H1 (cell line): ENCODE results near the gene PYGB. TPM values are rescaled to one million over a fixed set of nuclear protein-coding genes. Genes with fewer than 3 reads are reported as not detected.
A peak's percentile ranks its signal among the peaks of the same experiment; 100 is the strongest.

Experiments used
- CTCF ChIA-PET: fragments of 300-600 bp; sonication (Branson Sonifier 250); formaldehyde crosslinking; loops from one replicate; lab custom pipeline; 2021; ENCODE audit not compliant: partially characterized antibody; lab: Charles Lee
- POLR2A ChIA-PET: fragments of 300-600 bp; sonication (Branson Sonifier 250); formaldehyde crosslinking; loops from one replicate; lab custom pipeline; 2021; ENCODE audit warnings: inconsistent platforms; ENCODE audit not compliant: partially characterized antibody; lab: Charles Lee
- DNase-seq, 2 experiments: peaks; one replicate each; pipeline versions ENCODE4 v3.0.0 to v3.0.0-alpha.2; 2010 to 2022; ENCODE audit warnings: low spot score in 2 of 2, low read depth in 1 of 2, mixed read lengths in 1 of 2
- FAIRE-seq: peaks from 2 replicates; lab custom pipeline; 2011; peaks lifted over from hg19 to GRCh38; lab: Jason Lieb, UNC
- H2AFZ ChIP-seq: 2 replicates; pipeline ENCODE4 v1.8.1; 2012; ENCODE audit warnings: low read length, inconsistent platforms
- H2AK5ac ChIP-seq: 2 replicates; pipeline ENCODE4 v1.6.1; 2013; ENCODE audit warnings: low read depth, low read length
- H2BK120ac ChIP-seq: replicated peaks from 2 replicates; pipeline ENCODE3; 2013; ENCODE audit warnings: low read depth, low read length, inconsistent platforms
- H2BK12ac ChIP-seq: 2 replicates; pipeline ENCODE4 v1.6.1; 2013; ENCODE audit warnings: low read depth, low read length
- H2BK15ac ChIP-seq: 2 replicates; pipeline ENCODE4 v1.6.1; 2013; ENCODE audit warnings: low read length
- H2BK20ac ChIP-seq: 2 replicates; pipeline ENCODE4 v1.6.1; 2013; ENCODE audit warnings: low read length
- H2BK5ac ChIP-seq: 2 replicates; pipeline ENCODE4 v1.6.1; 2013; ENCODE audit warnings: low read depth, low read length
- H3K14ac ChIP-seq: 2 replicates; pipeline ENCODE4 v1.6.1; 2013; ENCODE audit warnings: inconsistent platforms; ENCODE audit not compliant: insufficient read length
- H3K18ac ChIP-seq: 2 replicates; pipeline ENCODE4 v1.6.1; 2013; ENCODE audit warnings: low read length; ENCODE audit errors: extremely low read depth
- H3K23ac ChIP-seq: 2 replicates; pipeline ENCODE4 v1.6.1; 2013; ENCODE audit warnings: inconsistent platforms; ENCODE audit not compliant: insufficient read length
- H3K23me2 ChIP-seq: 2 replicates; pipeline ENCODE4 v1.6.1; 2013; ENCODE audit warnings: low read depth, low read length
- H3K27ac ChIP-seq: 2 replicates; pipeline ENCODE4 v1.6.1; 2011; ENCODE audit warnings: low read depth, low read length, inconsistent platforms
- H3K27me3 ChIP-seq, 4 experiments: replicated peaks in 1 of 4; 1 replicate in 1 of 4; 2 replicates in 3 of 4; pipeline versions ENCODE4 v1.6.1 to v1.8.1; 2011 to 2013; ENCODE audit warnings: low read length in 3 of 4, mild to moderate bottlenecking in 3 of 4, inconsistent platforms in 2 of 4, mixed read lengths in 2 of 4, moderate library complexity in 1 of 4; ENCODE audit not compliant: control insufficient read depth in 3 of 4, insufficient read depth in 3 of 4; ENCODE audit errors: extremely low read depth in 1 of 4
- H3K36me3 ChIP-seq, 4 experiments: 2 replicates each; pipeline versions ENCODE4 v1.6.1 to v1.8.1; 2011 to 2013; ENCODE audit warnings: mild to moderate bottlenecking in 4 of 4, low read length in 3 of 4, moderate library complexity in 2 of 4, control low read depth in 1 of 4, inconsistent platforms in 1 of 4; ENCODE audit not compliant: insufficient read depth in 4 of 4, control insufficient read depth in 2 of 4
- H3K4ac ChIP-seq: replicated peaks from 2 replicates; pipeline ENCODE3; 2013; ENCODE audit warnings: low read length, low read depth, mixed read lengths, inconsistent platforms; ENCODE audit not compliant: insufficient read length
- H3K4me1 ChIP-seq, 4 experiments: replicated peaks in 1 of 4; 1 replicate in 1 of 4; 2 replicates in 3 of 4; pipeline versions ENCODE4 v1.6.1 to v1.8.1; 2011 to 2013; ENCODE audit warnings: low read length in 3 of 4, inconsistent platforms in 2 of 4, mixed read lengths in 1 of 4; ENCODE audit not compliant: insufficient read depth in 4 of 4, control insufficient read depth in 3 of 4
- H3K4me2 ChIP-seq, 2 experiments: 2 replicates each; pipeline versions ENCODE4 v1.6.1 to v1.8.1; 2011 to 2013; ENCODE audit warnings: low read depth in 2 of 2, low read length in 2 of 2, control low read depth in 1 of 2, inconsistent platforms in 1 of 2, mild to moderate bottlenecking in 1 of 2; ENCODE audit not compliant: insufficient read depth in 1 of 2
- H3K4me3 ChIP-seq, 4 experiments: fragments of 200-600, 300-600 bp in 1 of 4; sonication (generic), shearing (Covaris generic), sonication (Bioruptor Twin) in 1 of 4; 2 replicates each; pipeline versions ENCODE4 v1.5.1 to v1.8.1; 2011 to 2016; ENCODE audit warnings: low read length in 4 of 4, low read depth in 3 of 4, control low read depth in 2 of 4, inconsistent platforms in 2 of 4, mild to moderate bottlenecking in 2 of 4, mixed read lengths in 1 of 4, moderate library complexity in 1 of 4; ENCODE audit not compliant: insufficient read depth in 2 of 4; ENCODE audit errors: extremely low read depth in 1 of 4
- H3K56ac ChIP-seq: replicated peaks from 2 replicates; pipeline ENCODE3; 2013; ENCODE audit warnings: low read depth, mild to moderate bottlenecking, mixed read lengths, low read length, inconsistent platforms; ENCODE audit not compliant: insufficient read length
- H3K79me1 ChIP-seq: 2 replicates; pipeline ENCODE4 v1.6.1; 2013; ENCODE audit warnings: low read depth, low read length, control low read depth
- H3K79me2 ChIP-seq, 2 experiments: 2 replicates each; pipeline versions ENCODE4 v1.6.1 to v1.8.1; 2012 to 2013; ENCODE audit warnings: low read length in 2 of 2, mild to moderate bottlenecking in 2 of 2, inconsistent platforms in 1 of 2; ENCODE audit not compliant: insufficient read depth in 2 of 2, control insufficient read depth in 1 of 2
- H3K9ac ChIP-seq, 4 experiments: replicated peaks in 1 of 4; 1 replicate in 1 of 4; 2 replicates in 3 of 4; pipeline versions ENCODE4 v1.6.1 to v1.8.1; 2011 to 2013; ENCODE audit warnings: low read depth in 3 of 4, low read length in 3 of 4, control low read depth in 2 of 4, mild to moderate bottlenecking in 2 of 4, moderate library complexity in 2 of 4, inconsistent platforms in 1 of 4; ENCODE audit errors: extremely low read depth in 1 of 4
- H3K9me3 ChIP-seq, 2 experiments: 2 replicates each; pipeline versions ENCODE4 v1.6.1 to v1.8.1; 2012 to 2013; ENCODE audit warnings: mild to moderate bottlenecking in 2 of 2, moderate library complexity in 2 of 2, control low read depth in 1 of 2, inconsistent platforms in 1 of 2, low read depth in 1 of 2, low read length in 1 of 2, mixed read lengths in 1 of 2; ENCODE audit not compliant: insufficient read depth in 2 of 2
- H4K20me1 ChIP-seq, 2 experiments: replicated peaks in 1 of 2; 2 replicates each; pipeline versions ENCODE3 to v1.8.1; 2011 to 2013; ENCODE audit warnings: inconsistent platforms in 2 of 2, low read length in 2 of 2, mild to moderate bottlenecking in 1 of 2; ENCODE audit not compliant: insufficient read depth in 2 of 2, control insufficient read depth in 1 of 2
- H4K5ac ChIP-seq: 2 replicates; pipeline ENCODE4 v1.6.1; 2013; ENCODE audit warnings: low read length, low read depth, mixed read lengths, inconsistent platforms; ENCODE audit not compliant: insufficient read length
- H4K8ac ChIP-seq: 2 replicates; pipeline ENCODE4 v1.8.0; 2013; ENCODE audit warnings: mild to moderate bottlenecking, moderate library complexity, low read length, inconsistent platforms; ENCODE audit not compliant: insufficient read depth; ENCODE audit errors: extremely low read depth
- H4K91ac ChIP-seq: replicated peaks from 2 replicates; pipeline ENCODE3; 2013; ENCODE audit warnings: low read length, mixed read lengths, inconsistent platforms; ENCODE audit not compliant: insufficient read length
- ASH2L ChIP-seq: fragments of 200-600, 300-600 bp; sonication (generic); IDR thresholded peaks from one replicate; pipeline ENCODE4 v1.7.1; 2017; ENCODE audit warnings: low read length
- ATF2 ChIP-seq: IDR thresholded peaks from 2 replicates; pipeline ENCODE4 v1.6.1; 2012; ENCODE audit warnings: low read length, inconsistent platforms
- CHD1 ChIP-seq: IDR thresholded peaks from 2 replicates; pipeline ENCODE4 v1.6.1; 2012; ENCODE audit warnings: low read depth, low read length, improper control_type of control experiment
- EGR1 ChIP-seq: IDR thresholded peaks from 2 replicates; pipeline ENCODE4 v1.6.1; 2011; ENCODE audit warnings: low read depth, low read length, borderline replicate concordance
- EZH2 ChIP-seq: fragments of 200-600 bp; sonication (generic); IDR thresholded peaks from 2 replicates; pipeline ENCODE4 v1.7.1; 2012; ENCODE audit warnings: low read depth, mild to moderate bottlenecking, moderate library complexity, low read length, inconsistent platforms; ENCODE audit not compliant: severe bottlenecking
- KDM4A ChIP-seq: IDR thresholded peaks from one replicate; pipeline ENCODE4 v1.7.1; 2012; ENCODE audit warnings: low read depth, mild to moderate bottlenecking, moderate library complexity, low read length, inconsistent platforms; ENCODE audit not compliant: severe bottlenecking
- PHF8 ChIP-seq: fragments of 200-600 bp; sonication (generic); conservative IDR thresholded peaks from 2 replicates; pipeline ENCODE4 v1.7.1; 2012; ENCODE audit warnings: low read depth, mild to moderate bottlenecking, inconsistent platforms, low read length, moderate library complexity
- RBBP5 ChIP-seq: IDR thresholded peaks from 2 replicates; pipeline ENCODE4 v1.7.1; 2012; ENCODE audit warnings: low read depth, mild to moderate bottlenecking, inconsistent platforms, low read length, moderate library complexity, borderline replicate concordance
- SAP30 ChIP-seq: fragments of 300-600 bp; sonication (generic); IDR thresholded peaks from 2 replicates; pipeline ENCODE4 v1.7.1; 2012; ENCODE audit warnings: low read length, moderate library complexity, mild to moderate bottlenecking, inconsistent platforms; ENCODE audit not compliant: insufficient read depth, insufficient replicate concordance
- SIRT6 ChIP-seq: IDR thresholded peaks from one replicate; pipeline ENCODE4 v1.7.1; 2012; ENCODE audit warnings: low read length, inconsistent platforms
- ZNF274 ChIP-seq: IDR thresholded peaks from 2 replicates; pipeline ENCODE4 v1.7.0; 2012; ENCODE audit warnings: low read length, borderline replicate concordance; ENCODE audit errors: extremely low read depth
- WGBS, 2 experiments: shearing (Covaris generic) in 1 of 2; methylation state at CpG; one replicate each; pipeline versions ENCODE4 v1.1.6 to v1.1.7; 2013 to 2015; ENCODE audit warnings: low lambda C conversion rate in 2 of 2, mixed read lengths in 2 of 2, inconsistent platforms in 1 of 2, low coverage in 1 of 2, missing lambda C conversion rate in 1 of 2; ENCODE audit not compliant: insufficient replicate concordance in 2 of 2, insufficient coverage in 1 of 2, insufficient read length in 1 of 2; ENCODE audit errors: extremely low coverage in 1 of 2, missing lambda C conversion rate in 1 of 2; 5-methylcytosine and 5-hydroxymethylcytosine counted together
- polyA plus RNA-seq, 7 experiments: library from polyadenylated mRNA; depleted of rRNA in 3 of 7; stranded (reverse) in 5 of 7; unstranded in 2 of 7; fragments of >200 nt in 5 of 7; fragments of 200-250 nt in 2 of 7; gene quantifications; 1 replicate in 5 of 7; 2 replicates in 1 of 7; 4 replicates in 1 of 7; pipeline versions ENCODE4 v1.2.1 to v1.2.3, GENCODE V29; 2011 to 2013; ENCODE audit warnings: missing spikeins in 2 of 7, mixed read lengths in 2 of 7
- total RNA-seq: library from RNA; stranded (reverse); fragmentation: NEBNext Ultra II Directional; extraction: Animal tissue kit (Norgen Biotek cat#: 25700); gene quantifications from 2 replicates; pipeline ENCODE4 v1.2.1, GENCODE V29; 2021
- TF ChIP-seq, protein P1 (sequence below): IDR thresholded peaks from 2 replicates; pipeline ENCODE4 v1.6.1; 2012; ENCODE audit warnings: inconsistent platforms

Gene PYGB
- total and polyA plus RNA-seq, 2 of the 8 experiments (the other 6 are each of a cell fraction or from before 2014, with no cell fraction given) = 26.6 to 56.0 TPM

DNA sequence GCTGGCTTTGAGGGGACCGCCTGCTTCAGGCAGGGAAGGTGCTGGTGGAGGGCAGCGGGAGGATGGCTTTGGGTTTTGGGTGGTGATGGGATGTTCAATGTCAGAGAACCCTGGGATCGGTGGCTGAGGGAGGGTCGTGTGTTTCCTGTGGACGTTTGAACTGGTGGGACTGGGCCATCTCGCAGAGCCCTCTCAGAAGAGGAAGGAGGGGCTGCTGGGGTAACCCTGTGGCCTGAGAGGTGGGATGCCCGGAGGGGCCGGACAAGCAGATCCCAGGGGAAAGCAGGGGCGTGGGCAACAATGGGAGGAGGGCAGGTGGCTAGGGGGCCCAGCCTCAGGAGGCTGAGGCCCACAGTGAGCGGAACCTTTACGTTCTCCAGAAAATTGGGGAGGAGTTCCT lies 34.9 kb downstream of the PYGB start:
- Histone ChIP-seq H2AK5ac (no peak overlapping the region), H3K23ac (no peak overlapping the region), H3K27me3 (no peaks in the 10 kb centered on the region), H3K4me3 (no peak overlapping the region), H3K9me3 (no peaks in the 10 kb centered on the region), H3K4me1 (no peaks in the 10 kb centered on the region), H3K4me2 (no peak overlapping the region), H4K91ac (no peak overlapping the region), H2BK5ac (no peak overlapping the region), H4K5ac (no peak overlapping the region), H3K79me1 (no peaks in the 10 kb centered on the region; the same call in 1 of the 2 replicates), H4K8ac (no peak overlapping the region), H2BK12ac (no peak overlapping the region), H3K79me2 (no peaks in the 10 kb centered on the region), H3K23me2 (no peaks in the 10 kb centered on the region), H3K9ac (no peak overlapping the region), H2BK20ac (no peak overlapping the region), H3K36me3 (peaks cover 2 to 25% (median 17%) of the 10 kb centered on the region in 4 experiments; a peak in 6 of 8 replicates), H4K20me1 (peaks cover 0 to 12% of the 10 kb centered on the region in 2 experiments), H3K27ac (no peak overlapping the region), H3K18ac (no peak overlapping the region), H3K56ac (no peak overlapping the region), H2AFZ (no peak overlapping the region), H2BK120ac (no peak overlapping the region), H3K4ac (no peak overlapping the region), H3K14ac (no peak overlapping the region), H2BK15ac (no peak overlapping the region)
- CTCF ChIA-PET = interaction anchor here (1.0 to 1.2 kb wide), 2 partner anchors 10 to 116 kb away, joined by 3 read pairs; no protein-coding TSS in a partner anchor
- DNase-seq (peak in 1 of 2 experiments; percentile 30), FAIRE-seq (no peak)
- 88% methylated on average over 9 of the region's 11 CpGs; no CpG with 5 or more reads in 1 of the 2 experiments for WGBS, 2 experiments
- POLR2A ChIA-PET = interaction anchor here (1.4 kb wide), 1 partner anchor 11 kb away, joined by 3 read pairs; no protein-coding TSS in a partner anchor
- TF ChIP-seq, protein P1, sequence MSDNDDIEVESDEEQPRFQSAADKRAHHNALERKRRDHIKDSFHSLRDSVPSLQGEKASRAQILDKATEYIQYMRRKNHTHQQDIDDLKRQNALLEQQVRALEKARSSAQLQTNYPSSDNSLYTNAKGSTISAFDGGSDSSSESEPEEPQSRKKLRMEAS = no peak
- TF ChIP-seq PHF8 = no peak
- TF ChIP-seq KDM4A = no peak
- TF ChIP-seq RBBP5 = no peak
- no peak for TF ChIP-seq ZNF274
- TF ChIP-seq ATF2 = no peak
- TF ChIP-seq ASH2L = no peak
- no peak for TF ChIP-seq EZH2
- no peak for TF ChIP-seq CHD1
- no peak for TF ChIP-seq SIRT6
- TF ChIP-seq SAP30 = no peak
- TF ChIP-seq EGR1 = no peak
